Raji (cell line): ENCODE measurements around the gene SAMD4B.

Source experiments
- POLR2A ChIP-seq: IDR thresholded peaks from 2 replicates; pipeline ENCODE4 v1.6.1; 2011; ENCODE audit warnings: low read depth, low read length, control low read depth; ENCODE audit not compliant: insufficient read depth

Gene SAMD4B

DNA sequence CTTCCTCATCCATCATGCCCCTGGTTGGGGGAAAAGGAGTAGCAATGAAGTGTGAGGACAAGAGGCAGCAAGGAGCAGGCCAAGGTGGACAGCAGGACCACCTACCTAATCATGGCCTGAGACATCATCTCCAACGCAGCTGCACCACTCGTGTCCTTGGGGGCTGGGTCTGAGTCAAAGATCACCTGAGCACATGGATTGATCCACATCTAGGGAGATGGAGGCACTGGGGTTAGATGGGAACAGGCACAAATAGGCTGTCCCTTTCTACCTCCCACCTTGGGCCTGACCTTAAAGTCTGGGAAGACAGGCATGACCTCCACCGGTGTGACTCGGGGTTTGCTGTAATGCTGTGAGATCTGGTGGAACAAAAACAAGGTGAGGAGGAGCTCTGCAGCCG lies 46.4 kb downstream of the SAMD4B start:
- TF ChIP-seq POLR2A = no peak

DNA sequence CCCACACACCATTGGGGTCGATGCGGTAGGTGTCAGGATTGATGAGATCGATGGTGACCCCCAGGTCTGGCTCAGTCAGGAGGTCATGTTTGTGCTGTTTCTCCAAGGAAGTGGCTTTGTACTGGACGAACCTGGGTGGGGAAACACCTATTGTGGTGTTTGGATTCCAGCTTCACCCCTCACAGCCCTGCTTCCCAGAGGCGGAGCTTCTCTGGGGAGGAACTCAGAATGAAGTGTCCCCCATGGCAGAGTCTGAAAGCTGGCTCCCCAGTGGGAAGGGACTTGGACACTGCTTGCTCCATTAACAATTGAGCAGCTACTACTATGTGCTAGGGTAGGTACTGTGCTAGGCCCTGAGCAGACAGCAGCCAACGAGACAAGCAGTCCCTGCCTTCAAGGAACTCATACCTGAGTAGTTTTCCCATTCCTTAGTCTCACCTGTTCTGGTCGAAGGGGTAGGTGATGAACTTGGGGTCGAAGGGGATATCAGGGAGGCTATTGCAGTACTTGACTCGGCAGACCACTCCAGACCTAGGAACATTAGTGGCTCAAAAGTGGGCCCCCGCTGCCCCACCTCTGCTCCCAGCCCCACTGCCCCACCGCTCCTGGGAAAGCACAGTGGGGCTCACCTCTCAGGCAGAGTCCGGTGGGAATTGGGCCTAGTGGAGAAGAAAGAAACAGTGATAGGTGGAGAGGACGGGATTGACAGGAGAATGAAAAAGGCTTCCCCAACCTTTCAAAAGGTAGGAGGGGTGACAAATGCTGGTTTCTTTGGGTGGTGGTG lies 47.6 kb downstream of the SAMD4B start:
- TF ChIP-seq POLR2A = no peak

DNA sequence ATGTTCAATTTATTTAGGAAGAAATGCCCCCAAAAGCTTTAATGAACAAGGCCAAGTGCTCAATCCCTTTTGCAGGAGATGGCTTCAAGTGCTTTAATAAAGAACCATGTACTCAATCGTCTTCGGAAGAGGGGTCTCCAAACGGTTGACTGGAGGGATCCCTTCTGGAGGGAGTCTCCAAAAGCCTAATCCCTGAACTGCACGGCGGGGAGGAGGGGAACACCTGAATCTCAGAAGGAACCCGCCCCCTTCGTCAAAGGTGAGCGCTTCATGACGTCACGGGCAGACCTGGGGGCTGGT lies 48.2 kb downstream of the SAMD4B start:
- no peak for TF ChIP-seq POLR2A

DNA sequence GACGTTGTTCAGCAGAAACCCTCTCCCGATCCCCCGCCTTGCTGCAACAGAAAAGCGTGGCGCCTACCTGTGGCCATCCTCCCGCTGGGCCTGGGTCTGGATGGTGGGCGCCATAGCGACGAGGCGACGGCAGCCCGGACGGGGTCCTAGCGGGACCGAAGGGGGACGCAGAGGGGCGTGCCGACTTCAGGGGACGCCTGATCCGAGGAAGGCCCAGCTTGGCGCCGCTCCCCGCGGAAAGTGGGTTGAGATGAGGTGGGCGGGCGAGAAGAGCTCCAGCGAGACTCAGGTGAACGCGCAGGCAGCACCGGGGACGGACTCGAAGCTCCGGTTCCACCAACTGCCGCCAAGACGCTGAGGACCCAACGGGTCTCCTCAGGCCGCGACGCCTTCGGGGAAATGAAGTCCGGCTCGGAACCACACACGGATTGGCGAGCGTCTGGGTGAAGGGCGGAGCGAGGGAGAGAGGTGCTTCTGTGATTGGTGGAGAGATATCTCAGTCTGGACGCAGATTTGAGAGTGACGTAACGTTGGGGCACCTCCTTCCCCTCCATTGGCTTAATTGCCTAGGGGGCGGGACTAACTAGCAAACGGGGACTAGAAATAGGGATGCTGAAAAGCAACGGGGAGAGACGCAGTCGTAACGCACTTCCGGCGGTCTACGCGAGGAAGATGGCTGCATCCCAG lies 48.7 kb downstream of the SAMD4B start, which contains the start of the genes MED29 and PAF1:
Gene MED29, plus strand, starts transcription at position 628 of the 687 bp plus-strand sequence. Its CDS starts 45 bp downstream, at position 673.
Gene PAF1, minus strand, starts transcription at position 356 of the 687 bp plus-strand sequence. Its CDS starts 242 bp downstream, at position 114.
- TF ChIP-seq POLR2A = peak; percentile 99

DNA sequence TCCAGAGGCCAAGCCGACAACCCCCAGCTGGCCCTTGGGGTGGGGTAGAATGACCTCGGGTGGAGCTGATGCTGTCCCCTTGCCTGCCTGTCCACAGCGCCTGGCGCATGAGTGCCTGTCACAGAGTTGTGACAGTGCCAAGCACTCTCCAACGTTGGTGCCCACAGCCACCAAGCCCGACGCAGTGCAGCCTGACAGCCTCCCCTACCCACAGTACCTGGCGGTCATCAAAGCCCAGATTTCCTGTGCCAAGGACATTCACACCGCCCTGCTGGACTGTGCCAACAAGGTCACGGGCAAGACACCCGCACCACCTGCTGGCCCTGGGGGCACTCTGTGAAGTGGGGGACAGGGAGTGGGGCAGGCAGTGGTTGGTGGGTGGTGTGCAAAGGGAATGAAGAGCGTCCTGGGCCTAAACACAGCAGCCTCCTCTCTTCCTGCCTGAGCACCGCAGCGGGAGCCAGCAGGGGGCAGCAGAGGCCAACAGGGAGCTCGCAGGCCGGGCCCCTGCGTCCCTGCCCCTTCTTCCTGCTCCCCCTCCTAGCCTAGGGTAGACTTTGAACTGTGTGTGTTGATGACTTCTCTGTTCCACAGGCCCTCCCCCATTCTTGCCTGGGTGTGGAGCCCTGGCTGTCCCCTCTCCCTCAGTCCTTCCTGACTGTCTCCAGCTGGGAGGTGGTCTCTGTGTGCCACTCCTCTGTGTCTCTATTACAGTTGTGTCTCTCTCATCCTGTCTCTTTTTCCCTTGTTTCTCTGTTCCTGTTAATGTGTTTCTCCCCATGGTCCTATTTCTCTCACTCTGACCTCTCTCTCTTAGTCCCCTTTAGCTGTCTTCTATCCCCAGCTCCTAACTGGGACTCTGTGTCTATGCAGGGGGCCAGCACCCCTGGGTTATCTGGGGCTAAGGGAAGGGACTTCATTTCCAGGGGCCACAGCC lies 55.4 kb downstream of the SAMD4B start:
- TF ChIP-seq POLR2A = peak; percentile 48; the same call in 1 of the 2 replicates

DNA sequence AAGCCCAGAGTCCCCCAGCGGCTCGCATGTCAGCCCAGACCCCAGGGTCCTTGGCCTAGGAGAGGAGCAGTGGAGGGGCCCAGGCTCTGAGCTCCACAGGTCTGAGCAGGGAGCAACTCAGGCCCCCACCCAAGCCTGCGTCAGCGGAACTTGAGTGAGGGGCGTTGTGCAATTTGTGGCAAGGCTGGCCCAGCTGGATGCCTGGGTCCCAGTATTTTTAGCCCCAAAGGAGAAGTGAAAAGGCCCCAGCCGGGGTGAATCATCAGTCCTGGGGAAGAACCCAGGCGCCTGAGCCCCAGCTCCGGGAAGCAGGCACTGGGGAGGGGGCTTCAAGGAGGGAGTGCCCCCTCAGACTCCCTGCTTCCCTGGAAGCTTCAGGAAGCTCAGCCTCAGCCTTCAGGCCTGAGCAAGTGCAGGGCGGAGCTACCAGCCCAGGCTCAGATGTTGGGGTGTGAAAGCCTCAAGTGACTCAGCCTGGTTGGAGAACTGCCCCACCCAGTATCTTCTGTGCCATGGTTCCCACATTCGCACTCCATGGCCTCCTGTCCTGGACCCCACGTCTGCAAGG lies 56.2 kb downstream of the SAMD4B start:
- no peak for TF ChIP-seq POLR2A

DNA sequence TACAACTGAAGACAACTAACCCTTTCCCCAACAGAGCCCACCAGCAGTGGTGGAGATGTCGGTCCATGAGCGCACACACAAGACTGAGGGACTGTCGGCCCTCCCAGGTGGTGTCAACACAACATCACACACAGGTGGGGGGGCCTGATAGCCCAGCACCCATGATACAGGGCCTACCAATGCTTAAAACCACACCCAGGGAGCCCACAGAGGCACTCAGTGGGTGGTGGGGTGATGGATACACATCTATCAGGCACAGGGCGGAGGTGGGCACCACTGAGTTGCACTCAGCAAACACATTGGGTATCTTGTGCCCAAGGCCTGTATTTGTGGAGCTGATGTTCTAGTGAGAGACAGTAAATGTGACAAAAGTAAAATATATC lies 57.4 kb downstream of the SAMD4B start:
- no peak for TF ChIP-seq POLR2A

DNA sequence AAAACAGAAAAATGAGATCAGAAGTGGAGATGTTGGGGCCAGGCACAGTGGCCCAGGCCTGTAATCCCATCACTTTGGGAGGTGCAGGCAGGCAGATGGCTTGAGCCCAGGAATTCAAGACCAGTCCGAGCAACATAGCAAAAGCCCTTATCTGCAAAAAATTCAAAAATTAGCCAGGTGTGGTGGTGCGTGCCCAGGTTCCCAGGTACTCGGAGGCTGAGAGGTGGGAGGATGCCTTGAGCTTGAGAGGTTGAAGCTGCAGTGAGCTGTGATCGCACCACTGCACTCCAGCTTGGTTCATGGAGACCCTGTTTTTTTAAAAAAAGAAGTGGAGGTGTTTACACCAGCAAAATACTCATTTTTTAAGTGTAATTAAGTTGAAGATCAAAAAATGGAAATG lies 57.8 kb downstream of the SAMD4B start:
- 0 out of 2 replicates have a peak, but pooled peaks have one; percentile 13 for TF ChIP-seq POLR2A

DNA sequence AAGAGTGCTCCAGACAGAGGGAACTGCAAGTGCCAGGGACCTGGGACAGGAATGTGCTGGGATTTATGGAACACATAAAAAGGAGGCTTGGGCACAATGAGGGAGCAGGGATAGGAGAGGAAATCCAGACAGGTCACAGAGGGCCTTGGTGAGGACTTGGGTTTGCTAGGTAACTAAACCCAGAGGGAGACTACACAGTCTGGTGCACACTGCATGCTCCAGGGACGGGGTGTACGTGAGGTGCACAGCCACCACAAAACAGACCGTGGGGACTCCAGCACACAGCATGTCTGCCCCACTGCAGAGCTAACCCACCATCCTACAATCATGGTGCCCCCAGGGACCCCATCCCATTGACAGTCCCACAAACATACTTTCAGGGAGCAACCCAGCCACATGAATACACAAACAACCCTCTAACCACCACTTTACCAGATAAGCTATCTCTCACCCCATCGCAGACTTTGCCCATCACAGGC lies 58.9 kb downstream of the SAMD4B start:
- no peak for TF ChIP-seq POLR2A

DNA sequence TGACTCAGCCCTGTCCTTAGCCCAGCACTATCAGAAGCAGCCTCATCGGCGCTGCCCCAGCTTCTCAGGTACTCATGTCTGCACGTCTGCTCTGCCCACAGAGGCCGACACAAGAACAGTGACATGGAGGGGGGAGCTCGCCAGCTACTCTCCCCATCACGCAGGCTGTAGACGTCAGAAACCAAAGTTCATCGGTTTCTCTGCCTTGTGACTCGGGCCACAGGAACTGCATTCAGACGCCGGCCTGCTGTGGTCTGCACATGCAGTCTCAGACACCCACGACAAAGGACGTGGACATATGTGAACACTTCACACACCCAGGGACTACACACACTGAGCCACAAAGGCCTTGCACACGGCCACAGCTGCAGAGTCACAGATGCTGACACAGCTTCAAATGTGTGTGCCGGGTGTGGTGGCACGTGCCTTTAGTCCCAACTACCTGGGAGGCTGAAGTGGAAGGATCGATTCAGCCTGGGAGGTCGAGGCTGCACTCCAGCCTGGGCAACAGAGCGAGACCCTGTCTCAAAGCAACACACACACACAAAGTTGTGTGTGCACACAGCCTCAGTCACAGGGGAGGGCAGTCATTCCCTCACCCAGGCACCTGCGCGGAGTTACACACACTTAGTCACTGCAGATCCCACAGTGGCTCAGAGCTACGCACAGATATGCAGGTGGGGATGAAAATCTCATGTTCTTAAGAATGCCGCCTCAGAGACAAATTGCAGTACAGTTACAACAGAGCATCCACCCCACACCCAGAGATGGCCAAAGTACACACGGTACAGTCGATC lies 59.5 kb downstream of the SAMD4B start:
- TF ChIP-seq POLR2A = no peak

DNA sequence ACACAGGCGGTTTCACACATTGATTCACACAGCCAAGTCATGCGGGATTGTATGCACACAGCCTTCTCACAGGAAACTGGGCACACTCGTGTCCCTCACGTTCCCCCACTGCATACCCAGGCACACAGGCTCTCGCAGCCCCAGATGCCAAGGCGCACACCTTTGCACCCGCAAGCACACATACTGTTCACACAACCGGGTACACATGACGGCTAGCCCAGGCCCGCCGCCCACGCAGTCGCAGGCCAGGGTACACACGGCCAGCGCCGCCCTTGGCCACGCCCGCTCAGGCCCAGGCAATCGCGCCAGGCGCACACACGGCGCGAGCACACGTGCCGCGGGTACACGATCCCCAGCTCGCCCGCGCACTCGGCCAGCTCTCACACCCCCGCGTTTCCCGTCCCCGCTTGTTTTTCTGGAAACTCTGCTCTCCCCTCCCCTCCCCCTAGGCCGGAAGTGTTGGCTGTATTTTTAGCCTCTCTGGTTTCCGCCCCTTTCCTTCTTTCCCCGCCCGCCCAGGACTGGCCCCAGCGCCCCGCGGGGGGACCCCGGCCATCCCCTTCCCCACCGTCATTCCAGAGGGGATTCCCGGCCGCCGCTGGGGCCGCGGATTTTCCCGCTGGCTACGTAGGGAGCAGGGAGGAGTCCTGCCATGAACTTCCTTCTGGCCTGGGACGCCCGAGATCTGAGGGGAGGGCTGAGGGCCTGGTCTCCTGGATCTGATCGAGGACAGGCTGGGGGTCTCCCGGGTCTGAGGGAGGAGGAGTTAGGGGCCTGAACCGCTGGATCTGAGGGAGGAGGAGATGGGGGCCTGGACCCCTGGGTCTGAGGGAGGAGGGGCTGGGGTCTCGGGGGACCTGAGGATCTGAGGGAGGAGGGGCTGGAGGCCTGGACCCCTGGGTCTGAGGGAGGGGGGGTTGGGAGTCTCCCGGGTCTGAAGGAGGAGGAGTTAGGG lies 60.4 kb downstream of the SAMD4B start:
- peak; percentile 71 for TF ChIP-seq POLR2A

DNA sequence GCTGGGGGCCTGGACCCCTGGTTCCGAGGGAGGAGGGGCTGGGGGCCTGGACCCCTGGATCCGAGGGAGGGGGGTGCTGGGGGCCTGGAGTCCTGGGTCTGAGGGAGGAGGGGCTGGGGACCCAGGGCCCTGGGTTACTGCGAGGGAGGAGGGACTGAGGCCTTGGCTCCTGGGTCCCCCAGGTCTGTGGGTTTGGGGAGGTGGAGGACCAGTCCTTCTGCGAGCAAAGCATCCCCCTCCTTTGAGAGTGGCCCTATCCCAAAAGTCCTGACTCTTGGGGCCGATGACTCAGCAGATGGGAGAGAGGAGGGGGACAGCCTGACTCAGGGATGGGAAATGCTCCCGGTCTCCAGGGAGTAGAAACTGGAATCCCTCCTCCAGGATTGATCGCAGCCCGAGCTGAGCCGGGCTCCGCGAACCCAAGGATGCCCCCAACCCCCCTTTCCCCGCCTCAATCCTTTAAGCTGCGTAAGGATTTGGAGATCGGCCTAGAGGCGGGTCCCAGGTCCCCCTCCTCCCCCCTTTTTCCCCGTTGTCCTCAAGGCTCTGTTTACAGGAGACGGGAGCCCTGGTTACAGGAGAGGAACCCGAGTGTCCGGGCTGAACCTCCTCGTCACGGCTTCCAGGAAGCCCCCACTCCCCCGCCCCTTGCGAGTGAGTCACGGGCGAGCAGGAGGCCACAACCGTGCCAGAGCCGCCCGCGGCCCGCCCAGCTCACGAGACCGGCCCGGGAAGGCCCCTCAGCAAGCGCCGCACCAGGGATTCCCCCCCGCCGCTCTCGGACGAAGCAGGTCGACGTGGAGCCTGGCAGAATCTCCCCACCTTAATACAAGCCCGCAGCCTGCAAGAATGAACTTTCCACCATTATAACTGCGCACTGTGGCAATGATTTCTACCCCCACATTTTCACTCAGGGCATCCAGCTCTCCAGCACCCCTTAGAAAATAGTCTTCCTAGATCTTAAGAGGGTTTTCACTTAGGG lies 61.4 kb downstream of the SAMD4B start:
- TF ChIP-seq POLR2A = no peak
